DND-41 (cell line): ENCODE measurements around the gene PTPRN2.

Experiments used
- ATAC-seq: fragments of 200-7000 bp; cut with Tn5 transposase; 3 replicates; pipeline ENCODE4 v1.9.1; 2021; ENCODE audit warnings: low read depth; ENCODE audit not compliant: insufficient read depth
- DNase-seq: peaks from one replicate; pipeline ENCODE4 v3.0.0-alpha.2; 2020
- H2AFZ ChIP-seq: 2 replicates; pipeline ENCODE4 v1.6.0; 2012; ENCODE audit warnings: low read depth, low read length
- H3K27ac ChIP-seq: 2 replicates; pipeline ENCODE4 v1.5.1; 2012; ENCODE audit warnings: low read length, inconsistent platforms
- H3K27me3 ChIP-seq: fragments of 200-600 bp; sonication (generic); 2 replicates; pipeline ENCODE4 v1.6.0; 2012; ENCODE audit warnings: low read length, mild to moderate bottlenecking, inconsistent platforms; ENCODE audit not compliant: insufficient read depth, poor library complexity
- H3K36me3 ChIP-seq: 2 replicates; pipeline ENCODE4 v1.5.1; 2012; ENCODE audit warnings: low read length, inconsistent platforms; ENCODE audit not compliant: insufficient read depth
- H3K4me1 ChIP-seq: 2 replicates; pipeline ENCODE4 v1.5.1; 2012; ENCODE audit warnings: mild to moderate bottlenecking, low read length; ENCODE audit not compliant: insufficient read depth
- H3K4me2 ChIP-seq: 2 replicates; pipeline ENCODE4 v1.6.0; 2012; ENCODE audit warnings: mild to moderate bottlenecking, moderate library complexity, low read length, inconsistent platforms; ENCODE audit not compliant: insufficient read depth
- H3K4me3 ChIP-seq, 2 experiments: fragments of 200-600 bp in 1 of 2; shearing (Covaris generic) in 1 of 2; 2 replicates each; pipeline ENCODE4 v1.5.1; 2012 to 2016; ENCODE audit warnings: inconsistent platforms in 2 of 2, low read length in 2 of 2, mild to moderate bottlenecking in 2 of 2, low read depth in 1 of 2, moderate library complexity in 1 of 2
- H3K79me2 ChIP-seq: 2 replicates; pipeline ENCODE4 v1.6.0; 2012; ENCODE audit warnings: low read length, inconsistent platforms; ENCODE audit not compliant: insufficient read depth
- H3K9ac ChIP-seq: 2 replicates; pipeline ENCODE4 v1.6.0; 2012; ENCODE audit warnings: low read depth, mild to moderate bottlenecking, inconsistent platforms, low read length, moderate library complexity
- H3K9me3 ChIP-seq: 2 replicates; pipeline ENCODE4 v1.5.1; 2012; ENCODE audit warnings: low read length, moderate library complexity, mild to moderate bottlenecking, inconsistent platforms; ENCODE audit not compliant: insufficient read depth, severe bottlenecking
- H4K20me1 ChIP-seq: 2 replicates; pipeline ENCODE4 v1.6.0; 2012; ENCODE audit warnings: low read length; ENCODE audit not compliant: insufficient read depth
- EZH2 ChIP-seq: IDR thresholded peaks from 3 replicates; pipeline ENCODE4 v1.6.1; 2012; ENCODE audit warnings: borderline replicate concordance, low read depth, mild to moderate bottlenecking, moderate library complexity, low read length, inconsistent platforms; ENCODE audit not compliant: severe bottlenecking
- TF ChIP-seq, protein P1 (sequence below): IDR thresholded peaks from 2 replicates; pipeline ENCODE4 v1.5.1; 2012; ENCODE audit warnings: borderline replicate concordance, low read length, moderate library complexity, mild to moderate bottlenecking; ENCODE audit not compliant: poor library complexity, severe bottlenecking; ENCODE audit errors: extremely low read depth

The PTPRN2 gene

DNA sequence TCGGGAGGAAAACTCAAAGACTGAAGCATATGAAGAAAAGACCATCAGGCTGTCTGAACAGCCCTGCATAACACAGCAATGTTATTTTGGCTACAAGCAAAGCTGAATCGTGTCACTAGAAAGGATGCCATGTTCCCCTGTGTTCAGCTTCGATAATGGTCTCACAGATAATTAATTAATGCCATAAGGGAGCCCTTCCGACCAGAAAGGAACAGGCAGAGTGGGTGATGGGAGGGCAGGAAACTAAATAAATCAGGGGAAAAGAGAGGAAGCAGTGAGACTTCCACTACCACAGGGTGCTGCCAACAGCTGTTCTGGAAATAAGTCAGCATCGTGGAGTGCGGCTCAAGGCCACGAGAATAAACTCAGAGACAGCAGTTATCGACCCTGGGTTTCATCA is 3.2 kb downstream of the PTPRN2 start:
- Histone ChIP-seq H4K20me1 (no peaks in the 10 kb centered on the region), H3K27ac (no peak overlapping the region), H3K9me3 (peaks cover 7% of the 10 kb centered on the region), H3K36me3 (no peaks in the 10 kb centered on the region), H3K4me1 (no peaks in the 10 kb centered on the region), H3K27me3 (no peaks in the 10 kb centered on the region), H3K4me2 (no peak overlapping the region), H3K79me2 (no peaks in the 10 kb centered on the region), H2AFZ (no peak overlapping the region), H3K9ac (no peak overlapping the region), H3K4me3 (no peak overlapping the region)
- TF ChIP-seq EZH2, result no peak
- TF ChIP-seq, protein P1, sequence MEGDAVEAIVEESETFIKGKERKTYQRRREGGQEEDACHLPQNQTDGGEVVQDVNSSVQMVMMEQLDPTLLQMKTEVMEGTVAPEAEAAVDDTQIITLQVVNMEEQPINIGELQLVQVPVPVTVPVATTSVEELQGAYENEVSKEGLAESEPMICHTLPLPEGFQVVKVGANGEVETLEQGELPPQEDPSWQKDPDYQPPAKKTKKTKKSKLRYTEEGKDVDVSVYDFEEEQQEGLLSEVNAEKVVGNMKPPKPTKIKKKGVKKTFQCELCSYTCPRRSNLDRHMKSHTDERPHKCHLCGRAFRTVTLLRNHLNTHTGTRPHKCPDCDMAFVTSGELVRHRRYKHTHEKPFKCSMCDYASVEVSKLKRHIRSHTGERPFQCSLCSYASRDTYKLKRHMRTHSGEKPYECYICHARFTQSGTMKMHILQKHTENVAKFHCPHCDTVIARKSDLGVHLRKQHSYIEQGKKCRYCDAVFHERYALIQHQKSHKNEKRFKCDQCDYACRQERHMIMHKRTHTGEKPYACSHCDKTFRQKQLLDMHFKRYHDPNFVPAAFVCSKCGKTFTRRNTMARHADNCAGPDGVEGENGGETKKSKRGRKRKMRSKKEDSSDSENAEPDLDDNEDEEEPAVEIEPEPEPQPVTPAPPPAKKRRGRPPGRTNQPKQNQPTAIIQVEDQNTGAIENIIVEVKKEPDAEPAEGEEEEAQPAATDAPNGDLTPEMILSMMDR, result no peak
- no peak for DNase-seq
- no peak for ATAC-seq

DNA sequence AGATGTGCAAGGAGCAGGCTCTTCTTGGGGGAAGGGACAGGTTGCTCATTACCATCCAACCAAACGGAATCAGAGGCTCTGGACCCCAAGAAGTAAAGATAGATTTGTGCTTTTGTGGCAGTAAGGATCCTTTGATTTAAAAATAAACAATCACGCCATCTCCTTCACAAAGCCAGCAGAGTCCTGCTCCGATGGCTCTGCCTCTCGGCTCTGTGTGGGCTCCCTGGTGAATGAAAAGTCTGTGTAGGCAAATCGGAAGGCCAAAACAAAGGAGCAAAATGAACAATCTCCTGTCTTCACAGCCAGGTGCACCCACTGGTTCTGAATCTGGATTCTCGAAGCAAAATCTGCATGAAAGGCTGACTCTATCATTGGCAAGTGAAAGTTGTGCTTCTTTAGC is 3.8 kb downstream of the PTPRN2 start:
- Histone ChIP-seq H2AFZ (no peak overlapping the region), H3K4me2 (no peak overlapping the region), H3K4me3 (no peak overlapping the region), H3K27ac (no peak overlapping the region), H3K27me3 (no peaks in the 10 kb centered on the region), H4K20me1 (no peaks in the 10 kb centered on the region), H3K4me1 (no peaks in the 10 kb centered on the region), H3K79me2 (no peaks in the 10 kb centered on the region), H3K9me3 (peaks cover 8% of the 10 kb centered on the region), H3K9ac (no peak overlapping the region), H3K36me3 (no peaks in the 10 kb centered on the region)
- ATAC-seq (no peak), DNase-seq (no peak)
- no peak for TF ChIP-seq EZH2
- TF ChIP-seq, protein P1, result no peak

DNA sequence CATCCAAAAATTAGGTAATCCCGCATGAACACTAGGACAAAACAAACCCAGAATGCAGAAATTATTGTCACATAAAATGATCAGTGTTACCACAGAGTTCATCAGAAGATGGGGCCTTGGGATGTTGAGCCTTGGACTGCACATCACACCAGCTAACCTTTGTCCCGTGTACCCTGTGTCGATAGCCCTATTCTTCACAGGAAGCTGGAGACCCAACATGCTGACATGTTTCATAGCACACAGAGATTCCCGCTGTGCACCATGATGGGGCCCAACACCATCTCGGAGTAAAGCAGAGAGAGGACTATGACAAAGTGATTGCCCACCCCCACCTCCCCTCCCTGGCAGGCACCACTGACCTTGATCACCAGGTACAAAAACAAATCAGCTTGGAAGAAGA is 4.5 kb downstream of the PTPRN2 start:
- Histone ChIP-seq H3K36me3 (no peaks in the 10 kb centered on the region), H3K79me2 (no peaks in the 10 kb centered on the region)

More for the DNA sequence above, 4.5 kb downstream of the PTPRN2 start:
- no peak overlapping the region for H3K4me2 ChIP-seq
- TF ChIP-seq EZH2, result no peak
- TF ChIP-seq, protein P1, result no peak
- peaks cover 8% of the 10 kb centered on the region for H3K9me3 ChIP-seq
- no peaks in the 10 kb centered on the region for H3K4me1 ChIP-seq
- H3K27me3 ChIP-seq, result no peaks in the 10 kb centered on the region
- H3K9ac ChIP-seq, result no peak overlapping the region
- no peaks in the 10 kb centered on the region for H4K20me1 ChIP-seq
- H2AFZ ChIP-seq, result no peak overlapping the region
- no peak for ATAC-seq
- no peak overlapping the region for H3K27ac ChIP-seq
- no peak for DNase-seq
- H3K4me3 ChIP-seq, result no peak overlapping the region
